Measurements from ENCODE around the gene TENT5C.

TENT5C gene

DNA sequence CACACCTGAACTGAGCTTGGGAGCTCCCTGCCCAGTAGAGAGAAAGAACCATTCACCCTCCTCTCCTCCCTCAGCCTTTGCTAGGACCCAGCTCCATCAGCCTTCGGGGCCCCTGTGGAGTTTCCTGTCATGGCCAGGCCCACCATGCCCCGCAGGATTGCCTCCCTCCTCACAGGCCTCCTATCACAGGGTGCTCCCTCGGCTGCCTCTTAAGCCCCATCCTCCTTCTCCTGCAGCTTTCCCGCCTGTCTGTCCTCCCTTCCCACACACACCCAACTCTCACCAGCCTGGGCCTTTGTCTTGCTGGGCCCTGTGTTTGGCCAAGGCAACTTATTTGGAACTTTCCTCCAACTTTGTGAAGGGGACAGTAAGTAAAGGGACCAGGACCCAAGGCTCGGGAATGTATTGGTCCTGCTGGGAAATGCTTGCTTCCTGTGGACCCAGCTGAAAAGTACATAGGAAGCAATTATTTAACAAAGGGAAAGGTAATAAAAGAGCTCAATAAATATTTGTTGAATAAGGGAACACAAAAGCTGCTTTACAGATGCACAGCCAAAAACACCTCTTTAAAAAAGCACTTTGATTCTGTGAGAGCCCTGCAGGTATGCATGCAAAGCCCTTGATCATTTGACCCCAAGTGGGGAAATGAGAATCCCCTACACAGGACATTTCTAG lies 31.6 kb upstream of the TENT5C start:
- no peak for DNase-seq

DNA sequence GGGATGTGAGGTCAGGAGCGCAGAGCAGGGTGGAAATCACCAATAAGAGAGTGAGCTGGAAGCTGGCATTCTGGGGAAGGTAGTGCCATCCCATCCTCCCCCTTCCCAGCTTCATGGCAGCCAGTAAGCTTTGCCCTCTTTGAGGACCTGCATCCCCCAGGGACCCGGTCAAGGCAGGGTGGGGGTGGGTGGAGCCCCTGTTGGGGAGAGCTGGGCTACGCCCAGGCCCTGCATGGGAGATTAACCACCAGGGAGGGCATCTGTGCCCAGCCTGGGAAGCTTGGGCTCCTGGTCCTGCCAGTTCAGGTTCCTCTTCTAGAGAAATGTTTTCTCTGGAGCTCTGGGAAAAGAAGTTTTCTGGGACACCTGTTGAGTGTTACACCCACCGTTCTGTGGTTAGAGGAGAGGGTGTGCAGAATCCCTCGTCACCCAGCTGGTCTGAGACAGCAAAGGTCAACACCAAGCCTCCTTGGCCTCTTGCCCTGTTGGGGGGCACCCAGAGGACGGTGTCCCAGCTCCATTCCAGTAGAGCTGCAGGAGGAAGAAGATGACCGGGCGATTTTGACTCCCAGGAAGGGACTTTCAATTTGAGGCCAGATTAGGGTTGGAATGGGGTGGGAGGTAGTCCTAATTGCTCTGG lies 30.1 kb upstream of the TENT5C start:
- DNase-seq = no peak

DNA sequence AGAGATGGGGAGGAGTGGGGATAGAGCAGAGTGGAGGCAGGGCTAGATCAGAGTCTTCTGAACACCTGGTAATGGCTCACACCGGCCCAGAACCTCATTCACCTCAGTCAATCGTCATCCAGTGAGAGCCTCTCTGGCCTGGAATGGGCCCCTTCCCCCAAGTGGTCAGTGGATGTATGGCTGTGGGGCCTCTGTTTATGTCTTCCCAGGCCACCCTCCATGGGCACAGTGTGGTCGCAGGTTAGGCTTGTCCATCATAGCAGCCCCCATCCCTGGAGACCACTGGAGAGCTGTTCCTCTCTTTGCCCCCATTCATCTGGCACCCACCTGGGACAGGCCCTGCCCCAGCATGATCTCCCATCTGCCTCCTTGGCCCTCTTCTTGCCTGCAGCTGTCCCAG lies 29.6 kb upstream of the TENT5C start:
- no peak for DNase-seq

DNA sequence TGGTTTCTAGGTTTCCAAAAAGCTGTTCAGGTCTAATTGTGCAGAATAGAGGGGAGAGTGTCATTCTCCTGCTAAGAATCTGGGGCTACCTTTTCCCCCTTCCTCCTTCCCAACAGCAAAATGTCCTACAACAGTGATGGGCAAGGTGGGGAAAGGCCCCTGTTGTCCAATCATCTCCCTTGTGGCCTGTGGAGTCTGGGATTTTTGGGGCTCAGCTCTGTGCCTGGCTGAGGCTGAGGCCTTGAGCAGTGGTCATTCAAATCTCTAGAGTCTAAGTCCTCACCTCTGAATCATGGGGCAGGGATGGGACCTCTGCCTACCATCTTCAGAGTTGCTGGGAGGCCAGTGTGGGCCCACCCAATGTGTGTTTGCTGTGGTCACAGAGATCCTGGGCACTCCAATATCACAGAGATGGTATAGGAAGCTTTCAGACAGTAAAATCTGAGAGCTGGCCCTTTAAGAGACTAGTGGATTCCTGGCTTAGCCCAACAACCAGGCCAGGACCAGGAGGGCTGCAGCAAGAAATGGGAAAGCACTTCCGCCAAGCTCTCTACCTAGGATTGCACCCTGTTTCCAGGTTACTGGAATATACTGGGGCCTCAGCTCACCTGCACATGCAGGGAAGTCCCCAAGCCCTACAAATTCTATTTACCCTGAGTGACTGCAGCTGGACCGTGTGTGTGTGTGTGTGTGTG lies 28.5 kb upstream of the TENT5C start:
- no peak for DNase-seq

DNA sequence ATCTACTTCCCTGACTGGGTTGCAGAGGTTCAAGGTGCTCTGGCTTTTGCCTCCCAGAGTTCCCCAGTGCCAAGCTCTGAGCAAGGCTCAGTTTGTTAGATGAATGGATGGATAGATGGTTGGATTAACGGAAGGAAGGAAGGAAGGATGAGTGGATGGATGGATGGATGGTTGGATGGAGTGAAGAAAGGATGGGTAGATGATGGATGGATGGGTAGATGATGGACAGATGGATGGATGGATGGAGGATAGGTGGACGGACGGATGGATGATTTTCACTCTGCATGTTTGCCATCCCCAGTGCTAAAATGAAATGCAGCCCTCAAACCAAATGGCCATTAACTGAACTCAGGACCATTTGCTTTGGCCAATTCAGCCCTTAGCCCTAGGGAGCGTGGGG lies 27.4 kb upstream of the TENT5C start:
- no peak for DNase-seq

DNA sequence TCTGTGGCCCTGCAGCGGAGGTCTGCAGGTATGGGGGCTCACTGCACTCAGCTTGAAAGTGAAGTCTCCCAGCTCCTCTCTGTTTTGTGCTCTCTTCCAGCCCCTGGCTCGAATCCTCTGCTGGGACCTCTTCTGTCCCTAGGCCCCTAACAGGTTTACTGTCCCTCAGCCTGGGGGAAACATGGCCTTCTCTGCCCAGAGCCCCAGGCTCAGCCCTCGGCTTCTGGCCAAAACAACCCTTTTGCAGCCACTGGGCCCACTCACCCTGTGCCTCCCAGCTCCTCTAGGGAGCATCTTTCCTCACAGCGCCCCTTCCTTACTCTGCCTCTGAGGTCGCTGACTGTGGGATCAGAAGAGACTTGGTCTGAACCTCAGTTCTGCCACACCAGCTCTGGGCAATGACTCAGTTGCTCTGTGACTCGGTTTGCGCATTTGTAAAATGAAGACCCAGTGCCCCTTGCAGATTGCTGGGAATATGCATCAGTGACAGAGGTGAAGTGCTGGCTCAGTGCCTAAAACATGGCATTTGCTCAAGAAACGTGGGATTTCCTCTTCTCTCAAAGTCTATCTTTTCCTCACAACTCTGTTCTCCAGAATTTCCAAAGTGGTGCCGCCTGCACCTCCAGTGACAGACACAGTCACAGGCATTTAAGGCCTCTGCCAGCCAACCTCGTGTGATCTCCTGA lies 26.5 kb upstream of the TENT5C start:
- DNase-seq = no peak

DNA sequence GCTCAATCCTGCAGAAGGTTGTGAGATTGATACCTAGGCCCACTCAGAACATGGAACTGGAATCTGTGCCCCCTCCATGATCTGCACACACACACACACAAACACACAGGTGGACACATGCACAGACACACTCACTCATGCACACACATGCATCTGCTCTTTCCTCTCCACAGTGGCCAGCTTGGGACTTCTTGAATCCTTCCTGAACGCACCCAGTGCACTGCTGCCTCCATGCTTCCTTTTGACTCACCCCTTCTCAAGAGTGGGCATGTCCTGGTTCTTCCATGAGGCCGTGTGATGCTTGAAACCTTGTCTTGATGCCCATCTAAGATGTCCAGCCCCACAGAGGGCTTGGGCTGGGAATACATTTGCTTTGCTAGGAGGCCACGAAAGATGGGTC lies 25.4 kb upstream of the TENT5C start:
- no peak for DNase-seq

DNA sequence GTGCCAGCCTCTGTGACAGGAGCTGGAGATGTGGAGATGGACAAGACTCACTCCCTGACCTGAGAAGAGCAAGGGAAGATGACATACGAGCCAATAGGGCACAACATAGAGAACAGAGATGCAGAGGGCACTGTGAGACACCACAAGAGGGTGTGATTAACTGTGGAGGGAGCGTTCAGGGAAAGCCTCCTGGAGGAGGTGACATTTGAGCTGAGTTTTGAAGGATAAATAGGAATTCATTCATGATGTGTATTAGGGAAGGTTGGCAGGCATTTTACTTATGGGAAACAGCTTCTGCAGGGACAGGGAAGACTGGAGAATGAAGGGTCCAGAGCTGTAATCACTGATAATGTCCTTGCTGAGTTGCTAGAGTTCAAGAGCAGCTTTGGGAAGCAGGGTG lies 25.0 kb upstream of the TENT5C start:
- DNase-seq = no peak

DNA sequence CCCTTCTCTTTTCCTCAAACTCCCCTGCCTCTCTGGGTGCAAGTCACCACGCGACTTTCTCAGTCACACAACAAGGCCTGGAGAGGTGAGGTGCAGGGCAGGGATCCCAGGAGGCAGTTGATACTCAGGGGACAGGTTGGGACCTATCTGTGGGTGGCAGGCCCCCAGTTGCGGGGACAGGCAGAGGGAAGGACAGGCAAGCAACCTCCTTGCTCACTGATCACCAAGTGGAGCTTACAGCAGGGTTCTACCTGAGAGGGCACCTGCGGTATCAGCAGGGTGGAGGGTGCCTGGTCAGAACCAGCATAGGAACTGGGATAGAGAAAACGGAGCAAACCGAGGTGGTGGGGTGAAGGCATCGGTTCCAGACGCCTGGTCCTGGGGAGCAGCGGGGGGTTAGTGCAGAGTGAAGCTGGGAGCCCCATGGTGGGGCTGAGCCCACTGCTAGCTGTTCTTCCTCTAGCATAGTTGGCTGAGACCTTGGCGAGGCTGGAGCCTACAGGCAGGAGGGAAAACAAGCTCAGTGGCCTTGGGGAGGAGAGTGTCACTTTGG lies 24.4 kb upstream of the TENT5C start:
- no peak for DNase-seq

DNA sequence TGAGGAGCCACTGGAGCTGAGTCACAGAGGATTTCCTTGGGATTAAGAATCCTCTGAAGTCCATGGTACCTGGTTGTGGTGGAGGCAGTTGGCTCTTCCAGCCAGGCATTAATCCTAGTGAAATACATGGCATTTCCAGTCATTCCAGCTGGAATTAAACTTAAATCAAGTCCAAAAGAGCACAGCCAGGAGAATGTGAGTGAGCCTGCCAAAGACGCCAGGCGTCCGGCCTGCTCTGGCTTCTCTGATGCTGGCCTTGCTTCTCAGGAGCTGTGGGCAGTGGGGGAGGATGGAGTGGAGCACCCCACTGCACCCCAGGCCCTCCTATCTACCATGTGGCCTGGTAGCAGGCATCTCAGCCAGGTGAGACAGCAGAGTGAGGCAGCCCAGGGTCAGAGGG lies 23.4 kb upstream of the TENT5C start:
- no peak for DNase-seq

DNA sequence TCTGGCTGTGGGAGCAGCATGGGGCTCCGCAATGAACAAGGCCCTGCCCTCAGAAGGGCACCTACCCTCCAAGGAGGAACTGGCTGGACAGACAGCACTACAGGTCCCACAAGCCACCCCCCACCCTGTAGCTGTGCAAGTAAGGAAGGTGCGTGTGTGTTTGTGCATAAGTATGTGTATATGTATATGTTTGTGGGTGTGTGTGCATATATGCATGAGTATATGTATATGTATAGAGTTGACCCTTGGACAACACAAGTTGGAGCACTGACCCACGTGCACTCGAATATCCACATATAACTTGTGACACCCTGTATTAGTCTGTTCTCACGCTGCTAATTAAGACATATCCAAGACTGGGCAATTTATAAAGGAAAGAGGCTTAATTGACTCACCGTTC lies 22.6 kb upstream of the TENT5C start:
- no peak for DNase-seq

DNA sequence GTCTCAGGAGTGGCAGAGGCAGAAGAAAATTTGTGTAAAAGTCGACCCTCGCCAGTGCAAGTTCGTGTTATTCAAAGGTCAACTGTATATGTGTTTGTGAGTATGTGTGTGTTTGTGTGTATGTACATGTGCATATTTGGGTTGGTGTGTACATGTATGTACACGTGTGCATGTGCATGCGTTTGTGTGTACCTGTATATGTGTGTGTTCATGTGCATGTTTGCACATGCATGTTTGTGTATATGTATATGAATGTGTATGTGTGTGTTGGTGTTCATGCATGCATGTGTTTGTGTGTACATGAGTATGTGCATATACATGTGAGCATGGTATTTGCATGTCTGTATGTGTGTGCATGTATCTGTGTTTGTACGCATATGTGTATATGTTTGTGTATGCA lies 21.7 kb upstream of the TENT5C start:
- no peak for DNase-seq

DNA sequence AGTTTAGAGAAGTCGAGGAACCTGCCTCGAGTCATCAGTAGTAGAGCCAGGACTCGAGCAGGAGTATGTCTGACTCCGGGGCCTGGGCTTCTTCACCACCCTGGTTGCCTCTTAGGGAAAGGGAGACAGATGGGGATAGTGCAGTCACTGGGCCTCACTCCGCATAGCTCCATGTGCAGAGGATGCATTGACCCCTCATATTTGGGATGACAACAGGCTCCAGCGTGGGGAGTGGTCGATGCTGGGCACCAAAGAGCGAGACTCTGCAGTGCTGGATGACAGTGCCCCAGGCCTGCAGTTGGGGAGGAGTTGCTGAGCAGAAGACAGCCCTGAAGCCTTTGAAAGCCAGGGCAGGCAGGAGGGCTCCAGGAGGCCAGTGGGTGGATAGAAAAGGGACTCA lies 20.8 kb upstream of the TENT5C start:
- no peak for DNase-seq

DNA sequence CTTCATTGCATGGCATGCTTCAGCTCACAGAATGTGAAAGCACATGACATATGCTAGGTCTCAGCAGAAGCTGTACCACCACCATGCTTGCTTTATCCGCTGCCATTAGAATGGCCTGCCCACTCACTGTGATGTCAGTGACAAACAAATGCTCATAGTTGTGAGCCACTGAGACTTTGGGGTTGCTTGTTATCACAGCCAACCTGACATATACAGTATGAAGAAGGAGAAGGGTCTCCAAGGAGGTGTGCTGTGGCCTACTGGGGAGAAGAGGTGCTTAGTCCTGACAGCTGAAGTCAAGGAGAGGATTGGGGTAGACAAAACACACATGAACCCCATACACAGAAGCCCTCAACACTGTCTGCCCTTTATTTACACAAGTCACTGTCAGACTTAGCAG lies 19.5 kb upstream of the TENT5C start:
- no peak for DNase-seq

DNA sequence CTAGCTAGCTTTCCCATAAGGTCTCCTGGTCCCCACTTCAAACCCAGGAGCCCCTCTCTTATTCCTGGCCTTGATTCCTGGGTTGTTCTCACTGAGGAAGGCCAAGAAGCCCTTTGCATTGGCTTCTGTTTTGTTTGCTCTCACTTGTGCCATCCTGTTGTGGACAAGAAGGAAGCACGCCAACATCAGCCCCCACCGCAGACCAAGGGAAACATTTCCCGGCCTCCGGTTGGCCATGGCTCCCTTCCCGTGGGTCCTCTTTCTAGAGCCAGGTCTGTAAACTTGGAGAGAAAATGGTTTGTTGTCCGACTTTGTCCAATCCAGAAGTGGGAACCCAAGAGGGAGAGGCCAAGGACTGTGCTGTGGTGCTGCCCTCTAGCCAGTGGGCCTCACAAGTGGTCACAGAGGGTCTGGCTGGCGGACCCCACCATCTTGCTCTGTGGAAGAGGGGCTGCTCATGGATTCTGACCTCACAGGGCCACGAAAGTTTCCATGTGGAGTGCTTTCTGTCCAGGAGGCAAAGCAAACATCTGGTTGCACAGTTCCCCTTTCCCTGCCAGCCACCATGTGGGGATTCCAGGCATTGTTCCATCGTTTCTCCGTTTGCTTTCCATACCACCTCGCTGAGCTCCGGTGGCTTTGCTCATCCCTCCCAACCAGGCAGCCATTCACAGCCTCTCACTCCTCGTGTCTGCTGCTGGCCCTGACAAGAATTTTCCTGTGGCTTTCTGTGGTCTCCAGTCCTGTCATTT lies 18.9 kb upstream of the TENT5C start:
- no peak for DNase-seq

DNA sequence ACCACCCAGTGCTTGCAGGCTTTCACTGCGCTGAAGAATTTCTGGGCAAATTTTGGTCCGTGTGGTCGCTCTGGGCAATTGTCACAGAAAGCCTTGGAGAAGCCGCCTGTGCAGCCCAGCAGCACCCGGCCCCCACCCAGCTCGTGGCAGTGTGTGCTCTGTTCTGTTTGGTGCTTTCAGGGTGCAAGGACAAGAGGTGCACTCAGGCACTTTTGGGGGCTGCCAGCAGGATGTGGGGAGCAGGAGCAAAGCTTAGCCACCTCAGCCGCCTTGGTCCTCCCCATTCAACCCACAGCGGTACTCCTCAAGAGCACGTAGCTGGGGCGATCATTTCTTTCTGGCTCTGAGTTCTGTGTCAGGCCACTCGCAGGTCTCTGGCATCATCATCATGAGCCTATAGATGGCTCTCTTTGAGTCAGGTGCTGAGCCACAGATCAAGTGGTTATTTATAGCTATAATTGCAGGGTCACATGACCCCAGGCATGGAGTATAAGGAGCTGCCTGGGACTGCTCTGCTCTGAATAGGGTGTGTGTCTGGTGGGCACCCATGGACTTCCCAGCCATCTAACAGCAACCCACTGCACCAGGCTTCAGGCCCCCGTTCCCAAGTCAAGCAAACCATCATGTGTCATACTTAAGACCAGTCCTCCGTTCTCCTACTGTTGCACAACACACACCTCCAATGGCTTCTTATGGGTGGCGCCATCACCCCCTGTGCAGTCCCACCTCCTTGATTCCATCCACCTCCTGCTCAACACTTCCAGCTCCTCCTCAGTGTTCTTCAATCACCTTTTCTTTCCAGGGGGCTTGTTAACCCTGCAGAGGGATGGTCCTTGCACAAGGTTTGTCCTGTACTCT lies 18.1 kb upstream of the TENT5C start:
- no peak for DNase-seq

DNA sequence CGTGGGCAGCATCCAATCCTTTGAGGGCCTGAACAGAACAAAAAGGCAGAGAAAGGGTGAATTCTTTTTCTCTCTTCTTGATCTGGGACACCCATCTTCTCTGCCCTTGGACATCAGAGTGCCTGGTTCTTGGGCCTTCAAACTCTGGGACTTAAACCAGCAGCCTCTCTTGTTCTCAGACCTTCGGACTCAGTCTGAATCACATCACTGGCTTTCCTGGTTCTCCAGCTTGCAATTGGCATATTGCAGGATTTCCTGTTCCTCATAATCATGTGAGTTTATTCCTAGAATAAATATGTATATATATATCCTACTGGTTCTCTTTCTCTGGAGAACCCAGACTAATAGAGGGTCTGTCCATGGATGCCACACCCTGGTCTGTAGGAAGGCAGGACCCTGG lies 16.3 kb upstream of the TENT5C start:
- DNase-seq = no peak

DNA sequence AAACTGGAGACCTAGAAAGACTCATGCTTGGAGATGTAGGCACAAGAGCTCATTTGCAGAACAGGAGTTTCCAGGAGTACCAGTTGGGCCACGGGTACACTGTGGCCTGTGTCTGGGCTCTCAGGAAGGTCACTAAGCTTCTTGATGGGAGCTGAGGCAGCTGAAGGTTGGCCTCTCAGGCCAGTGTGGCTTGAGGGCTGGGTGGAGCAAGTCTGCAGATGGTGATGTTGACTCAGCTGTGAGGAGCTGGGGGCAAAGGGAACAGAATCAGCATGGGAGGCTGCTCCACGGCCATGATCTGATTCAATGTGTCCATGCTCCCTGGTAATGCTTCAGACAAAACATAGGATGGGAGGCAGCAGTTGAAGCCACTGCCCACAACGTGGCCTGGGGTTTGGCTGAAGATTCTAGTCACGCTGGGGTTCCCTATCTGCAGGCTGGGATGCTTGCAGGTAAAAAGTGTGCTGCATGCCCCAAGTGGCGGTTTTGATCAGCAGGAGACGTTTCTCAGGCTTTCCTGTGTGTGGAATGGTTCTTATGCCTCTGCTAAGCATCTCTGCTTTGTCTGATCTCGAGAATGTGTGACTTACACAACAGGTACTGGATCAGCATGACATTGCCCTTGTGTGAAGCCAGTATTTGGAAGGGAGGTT lies 15.4 kb upstream of the TENT5C start:
- DNase-seq = no peak

DNA sequence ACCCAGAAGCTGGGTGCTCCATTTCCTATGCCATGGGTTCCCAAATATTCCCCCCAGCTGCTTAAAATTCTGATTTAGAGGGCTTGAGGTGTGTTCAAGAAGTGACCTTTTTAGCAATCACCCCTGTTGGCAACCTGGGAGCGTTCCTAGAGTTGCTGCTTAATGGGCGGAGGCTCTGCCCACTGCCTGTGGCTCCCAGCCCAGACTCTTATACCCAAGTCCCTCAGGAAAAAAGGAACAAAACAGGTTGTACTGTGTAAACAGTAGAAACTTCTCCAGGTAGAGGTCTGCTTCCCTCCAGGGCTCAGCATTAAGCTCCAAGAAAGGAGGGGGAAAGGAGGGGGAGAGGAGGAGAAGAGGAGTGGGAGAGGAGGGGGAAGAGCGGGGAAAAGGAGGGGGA lies 14.6 kb upstream of the TENT5C start:
- no peak for DNase-seq

DNA sequence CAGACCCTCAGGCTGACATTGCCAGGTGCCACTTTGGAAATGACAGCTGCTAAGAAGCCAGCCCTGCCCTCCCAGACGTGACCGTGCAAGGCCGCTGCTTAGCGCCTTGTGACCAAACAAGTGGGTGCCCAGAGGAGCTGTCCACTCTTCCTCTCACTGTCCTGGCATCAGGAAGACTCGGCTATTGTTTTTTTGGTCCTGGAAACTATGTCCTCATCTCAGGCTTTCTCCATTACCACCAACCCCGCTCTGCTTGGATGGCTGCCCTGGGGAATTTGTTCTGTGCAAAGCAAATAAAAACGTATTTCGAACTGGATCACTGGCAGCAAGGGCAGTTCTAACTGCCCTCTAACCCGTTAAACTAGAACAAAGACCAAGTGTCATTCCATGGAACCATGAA lies 13.7 kb upstream of the TENT5C start:
- no peak for DNase-seq

DNA sequence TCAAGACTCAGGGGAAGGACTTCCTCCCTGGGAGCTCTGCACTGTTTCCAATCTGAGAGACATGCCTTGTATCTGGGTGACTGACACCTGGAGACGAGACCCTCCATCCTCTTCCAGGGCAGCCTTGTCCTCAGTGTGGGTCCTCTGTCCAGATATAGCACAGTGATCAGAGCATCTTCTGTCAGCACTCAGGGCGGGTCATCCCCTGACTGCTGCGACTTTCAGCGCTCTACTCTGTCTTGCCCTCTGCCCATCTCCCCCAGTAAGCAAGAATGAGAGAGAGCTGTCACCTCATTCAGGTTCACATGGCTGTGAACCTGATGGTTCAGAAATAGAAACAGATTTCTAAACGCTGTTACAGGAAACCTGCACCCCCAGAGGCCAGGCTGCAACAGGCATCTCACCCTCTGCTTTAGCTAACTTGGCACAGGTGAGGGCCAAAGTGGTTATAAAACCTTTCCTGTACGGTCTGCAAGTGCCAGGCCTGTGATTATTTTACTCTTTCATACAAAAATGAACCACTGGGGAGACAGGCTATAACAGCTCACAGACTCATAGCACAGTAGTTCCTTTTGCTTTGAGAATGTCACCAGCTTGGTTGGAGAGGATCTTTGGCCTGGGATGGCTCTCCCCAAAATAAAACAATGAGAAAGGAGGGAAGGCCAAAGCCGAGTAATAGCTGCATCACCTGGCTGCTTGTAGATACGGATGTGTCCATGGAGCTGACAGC lies 11.4 kb upstream of the TENT5C start:
- no peak for DNase-seq
